Smooth muscle cell (in vitro differentiated cells): ENCODE measurements around the gene PTPRM. TPM values are rescaled to one million over a fixed set of nuclear protein-coding genes. Genes with fewer than 3 reads are reported as not detected.

Source experiments
- DNase-seq: peaks from one replicate; lab custom pipeline; 2025; ENCODE audit not compliant: unreplicated experiment; lab: John Stamatoyannopoulos, UW
- H2AFZ ChIP-seq: fragments of 200-600 bp; sonication (generic); 2 replicates; pipeline ENCODE4 v1.6.0; 2016; ENCODE audit warnings: antibody characterized with exemption, low read depth, mild to moderate bottlenecking
- H3F3A ChIP-seq: fragments of 200-600 bp; sonication (generic); 2 replicates; pipeline ENCODE4 v1.6.0; 2017; ENCODE audit warnings: antibody characterized with exemption, low read depth
- H3K27ac ChIP-seq: fragments of 200-600 bp; sonication (generic); 2 replicates; pipeline ENCODE4 v1.5.1; 2016; ENCODE audit warnings: low read depth, mild to moderate bottlenecking
- H3K27me3 ChIP-seq: fragments of 200-600 bp; sonication (generic); 2 replicates; pipeline ENCODE4 v1.6.1; 2016; ENCODE audit warnings: low read depth, mild to moderate bottlenecking
- H3K36me3 ChIP-seq: fragments of 200-600 bp; sonication (generic); 2 replicates; pipeline ENCODE4 v1.5.1; 2016; ENCODE audit warnings: low read depth
- H3K4me1 ChIP-seq: fragments of 200-600 bp; sonication (generic); 2 replicates; pipeline ENCODE4 v1.5.1; 2016; ENCODE audit warnings: low read depth
- H3K4me2 ChIP-seq: fragments of 200-600 bp; sonication (generic); 2 replicates; pipeline ENCODE4 v1.6.0; 2016; ENCODE audit warnings: mild to moderate bottlenecking
- H3K4me3 ChIP-seq: fragments of 200-600 bp; sonication (generic); 2 replicates; pipeline ENCODE4 v1.5.1; 2016; ENCODE audit warnings: mild to moderate bottlenecking
- H3K79me2 ChIP-seq: fragments of 200-600 bp; sonication (generic); 2 replicates; pipeline ENCODE4 v1.6.0; 2016; ENCODE audit warnings: low read depth, mild to moderate bottlenecking
- H3K9ac ChIP-seq: fragments of 200-600 bp; sonication (generic); 2 replicates; pipeline ENCODE4 v1.6.0; 2016; ENCODE audit warnings: low read depth
- H3K9me3 ChIP-seq: fragments of 200-600 bp; sonication (generic); replicated peaks from 2 replicates; pipeline ENCODE4 v1.5.1; 2016; ENCODE audit warnings: low read depth
- H4K20me1 ChIP-seq: fragments of 200-600 bp; sonication (generic); 2 replicates; pipeline ENCODE4 v1.6.0; 2016; ENCODE audit warnings: low read depth
- CTCF ChIP-seq: fragments of 200-600 bp; sonication (generic); IDR thresholded peaks from 2 replicates; pipeline ENCODE4 v1.5.1; 2017; ENCODE audit warnings: borderline replicate concordance, mild to moderate bottlenecking, antibody characterized with exemption; ENCODE audit not compliant: insufficient read depth, poor library complexity, severe bottlenecking
- WGBS: methylation state at CpG from one replicate; pipeline ENCODE4 v1.1.7; 2016; ENCODE audit warnings: low lambda C conversion rate; 5-methylcytosine and 5-hydroxymethylcytosine counted together
- polyA plus RNA-seq: library from polyadenylated mRNA; unstranded; fragments of >200 nt; fragmentation: Nextera tagmentation; extraction: Ambion mirVana; gene quantifications from 2 replicates; pipeline ENCODE4 v1.2.1, GENCODE V29; 2016
- total RNA-seq: library from RNA; depleted of rRNA; stranded (reverse); fragments of >200 nt; gene quantifications from 2 replicates; pipeline ENCODE4 v1.2.3, GENCODE V29; 2014

PTPRM gene
- total and polyA plus RNA-seq, 2 experiments from 2014 or later, result 57.5 to 115 TPM

- WGBS, result 46% methylated on average over 1 of the region's 1 CpG
- peaks cover 14% of the 10 kb centered on the region for H3K4me1 ChIP-seq
- H2AFZ ChIP-seq, result no peak overlapping the region
- no peak overlapping the region for H3K27ac ChIP-seq
- no peaks in the 10 kb centered on the region for H3K36me3 ChIP-seq
- H3K9ac ChIP-seq, result no peak overlapping the region
- H3K4me3 ChIP-seq, result no peak overlapping the region
- H3K4me2 ChIP-seq, result peak overlapping the region; percentile 18
- DNase-seq, result no peak
- H3K9me3 ChIP-seq, result no peaks in the 10 kb centered on the region
- H3K27me3 ChIP-seq, result no peaks in the 10 kb centered on the region
- H3F3A ChIP-seq, result no peaks in the 10 kb centered on the region
- no peak for TF ChIP-seq CTCF
- peaks cover 89% of the 10 kb centered on the region for H4K20me1 ChIP-seq
- peaks cover 93% of the 10 kb centered on the region for H3K79me2 ChIP-seq
These were observed 23.9 kb downstream of the PTPRM start for GRCh38 chr18:7590826-7591560.

- Histone ChIP-seq H3K27me3 (no peaks in the 10 kb centered on the region), H3K27ac (no peak overlapping the region), H3K9ac (no peak overlapping the region), H3K79me2 (peaks cover 91% of the 10 kb centered on the region), H3K4me3 (no peak overlapping the region), H3K4me1 (peaks cover 14% of the 10 kb centered on the region), H2AFZ (no peak overlapping the region), H3K9me3 (no peaks in the 10 kb centered on the region), H3F3A (no peaks in the 10 kb centered on the region), H3K4me2 (no peak overlapping the region), H3K36me3 (no peaks in the 10 kb centered on the region), H4K20me1 (peaks cover 88% of the 10 kb centered on the region)
- TF ChIP-seq CTCF, result peak; percentile 7
- no peak for DNase-seq
- 71% methylated on average over 4 of the region's 4 CpGs for WGBS
These were observed 25.4 kb downstream of the PTPRM start for GRCh38 chr18:7592305-7593071.

- Histone ChIP-seq H4K20me1 (peaks cover 83% of the 10 kb centered on the region), H2AFZ (no peak overlapping the region), H3K27me3 (no peaks in the 10 kb centered on the region), H3K9ac (no peak overlapping the region), H3K36me3 (no peaks in the 10 kb centered on the region), H3K4me2 (no peak overlapping the region), H3K9me3 (no peaks in the 10 kb centered on the region), H3K4me3 (no peak overlapping the region), H3K79me2 (peaks cover 82% of the 10 kb centered on the region), H3K27ac (no peak overlapping the region), H3K4me1 (peaks cover 14% of the 10 kb centered on the region), H3F3A (no peaks in the 10 kb centered on the region)
- WGBS, result 70% methylated on average over 5 of the region's 5 CpGs
- TF ChIP-seq CTCF, result no peak
- DNase-seq, result no peak
These were observed 26.2 kb downstream of the PTPRM start for GRCh38 chr18:7593218-7593819.
